Sigmoid colon (tissue), 4 donors: Measurements from ENCODE around the gene ANO6.
"Not testable (repeated sequence)": the region's sequence is repeated elsewhere in the genome, so short reads cannot be mapped to it uniquely, and the experiment has no call there.

Experiments
- CTCF ChIP-seq, 4 experiments: fragments of 450-650 bp in 3 of 4; fragments of 200-600 bp in 1 of 4; IDR thresholded peaks; one replicate each; pipeline ENCODE4 v1.5.1; 2016 to 2019; ENCODE audit warnings: antibody characterized with exemption in 4 of 4, mild to moderate bottlenecking in 3 of 4, moderate library complexity in 2 of 4
- EP300 ChIP-seq, 4 donors: sonication (generic); formaldehyde crosslinking; IDR thresholded peaks; one replicate each; pipeline ENCODE4 v1.6.1; 2017; ENCODE audit warnings: antibody characterized with exemption in 4 of 4
- POLR2A ChIP-seq, 2 donors: fragments of 450-650 bp; IDR thresholded peaks; one replicate each; pipeline ENCODE4 v1.6.1; 2016; ENCODE audit warnings: antibody characterized with exemption in 2 of 2, mild to moderate bottlenecking in 2 of 2, moderate library complexity in 2 of 2
- POLR2AphosphoS5 ChIP-seq, 4 donors: sonication (generic); formaldehyde crosslinking; IDR thresholded peaks; one replicate each; pipeline ENCODE4 v1.6.1; 2017; ENCODE audit warnings: antibody characterized with exemption in 4 of 4

GRCh38 chr12:45317261-45317660, 101.4 kb downstream of the ANO6 start:
- not testable (repeated sequence) for TF ChIP-seq POLR2A, CTCF, POLR2AphosphoS5, EP300 (IDR thresholded peaks at IDR 0.05)
